Amygdala (tissue), 56 donors: ENCODE results near the gene PITPNC1.
"Not testable (repeated sequence)": the region's sequence is repeated elsewhere in the genome, so short reads cannot be mapped to it uniquely, and the experiment has no call there.

ENCODE experiments used
- DNase-seq, 56 donors: peaks; one replicate each; lab custom pipeline; 2025; lab: John Stamatoyannopoulos, UW

PITPNC1 gene

GRCh38 chr17:67636312-67636711 is 259.2 kb downstream of the PITPNC1 start:
- no peak for DNase-seq

- peak in 4 of 56 donors; percentile 2 to 28 (median 6) for DNase-seq
These were observed 259.9 kb downstream of the PITPNC1 start for GRCh38 chr17:67636834-67637520.

GRCh38 chr17:67637901-67638641 is 261.0 kb downstream of the PITPNC1 start:
- DNase-seq = no peak

- DNase-seq = no peak
These were observed 261.8 kb downstream of the PITPNC1 start for GRCh38 chr17:67638871-67639270.

- DNase-seq = no peak
These were observed 262.5 kb downstream of the PITPNC1 start for GRCh38 chr17:67639555-67639954.

GRCh38 chr17:67639979-67640378 is 262.9 kb downstream of the PITPNC1 start:
- no peak for DNase-seq

- peak in 8 of 56 donors; percentile 9 to 27 (median 20) for DNase-seq
These were observed 265.4 kb downstream of the PITPNC1 start for GRCh38 chr17:67642488-67642887.

- no peak for DNase-seq
These were observed 267.0 kb downstream of the PITPNC1 start for GRCh38 chr17:67644061-67644460.

GRCh38 chr17:67645195-67645594 is 268.1 kb downstream of the PITPNC1 start:
- DNase-seq = not testable (repeated sequence)

- no peak for DNase-seq
These were observed 269.4 kb downstream of the PITPNC1 start for GRCh38 chr17:67646472-67646871.

- no peak for DNase-seq
These were observed 270.4 kb downstream of the PITPNC1 start for GRCh38 chr17:67647482-67647881.

- DNase-seq = no peak
These were observed 271.2 kb downstream of the PITPNC1 start for GRCh38 chr17:67648032-67648905.

GRCh38 chr17:67648906-67649295 is 271.8 kb downstream of the PITPNC1 start:
- not testable (repeated sequence) for DNase-seq

GRCh38 chr17:67649891-67650290 is 272.8 kb downstream of the PITPNC1 start:
- no peak for DNase-seq

- DNase-seq = not testable (repeated sequence)
These were observed 274.1 kb downstream of the PITPNC1 start for GRCh38 chr17:67651218-67651579.

GRCh38 chr17:67652433-67652832 is 275.4 kb downstream of the PITPNC1 start:
- no peak for DNase-seq

- DNase-seq = no peak
These were observed 278.5 kb downstream of the PITPNC1 start for GRCh38 chr17:67655478-67656148.

- no peak for DNase-seq
These were observed 279.6 kb downstream of the PITPNC1 start for GRCh38 chr17:67656494-67657203.

- DNase-seq = no peak
These were observed 280.5 kb downstream of the PITPNC1 start for GRCh38 chr17:67657596-67657995.

- DNase-seq = no peak
These were observed 281.2 kb downstream of the PITPNC1 start for GRCh38 chr17:67658265-67658664.
